CD4-positive, alpha-beta T cell (primary cell): ENCODE data around the gene IL17REL. TPM values are rescaled to one million over a fixed set of nuclear protein-coding genes. Genes with fewer than 3 reads are reported as not detected.
A peak's percentile ranks its signal among the peaks of the same experiment; 100 is the strongest.

Experiments
- ATAC-seq: fragments of 200-7000 bp; cut with Tn5 transposase; one replicate; pipeline ENCODE4 v1.10.0; 2022; ENCODE audit warnings: mild to moderate bottlenecking; ENCODE audit not compliant: poor library complexity
- CTCF ChIA-PET: fragments of 350-600 bp; sonication (Branson Sonifier 250); formaldehyde crosslinking; loops from one replicate; lab custom pipeline; 2021; ENCODE audit warnings: antibody characterized with exemption, inconsistent platforms; lab: Charles Lee
- POLR2A ChIA-PET: fragments of 350-600 bp; sonication (Branson Sonifier 250); formaldehyde crosslinking; loops from one replicate; lab custom pipeline; 2021; ENCODE audit warnings: antibody characterized with exemption, inconsistent platforms; lab: Charles Lee
- DNase-seq, 14 experiments: peaks; one replicate each; pipeline ENCODE4 v3.0.0-alpha.2; 2013 to 2020; ENCODE audit warnings: mixed read lengths in 2 of 14
- H3K27ac ChIP-seq, 2 donors: one replicate each; pipeline versions ENCODE4 v1.5.1 to v1.7.0; 2013; ENCODE audit warnings: low read length in 2 of 2, low read depth in 1 of 2, mild to moderate bottlenecking in 1 of 2
- H3K27me3 ChIP-seq, 2 experiments: 1 replicate in 1 of 2; 2 replicates in 1 of 2; pipeline versions ENCODE4 v1.6.1 to v1.7.0; 2013; ENCODE audit warnings: low read length in 2 of 2, control low read depth in 1 of 2, mild to moderate bottlenecking in 1 of 2, moderate library complexity in 1 of 2; ENCODE audit not compliant: insufficient read depth in 2 of 2, control insufficient read depth in 1 of 2
- H3K36me3 ChIP-seq: one replicate; pipeline ENCODE4 v1.6.1; 2013; ENCODE audit warnings: low read length, control low read depth; ENCODE audit not compliant: insufficient read depth
- H3K4me1 ChIP-seq: one replicate; pipeline ENCODE4 v1.6.1; 2013; ENCODE audit warnings: low read length, control low read depth; ENCODE audit not compliant: insufficient read depth
- H3K4me3 ChIP-seq: one replicate; pipeline ENCODE4 v1.5.1; 2013; ENCODE audit warnings: mild to moderate bottlenecking, low read length, moderate library complexity
- H3K9me3 ChIP-seq, 2 experiments: 1 replicate in 1 of 2; 2 replicates in 1 of 2; pipeline versions ENCODE4 v1.6.1 to v1.7.0; 2013; ENCODE audit warnings: low read length in 2 of 2, mild to moderate bottlenecking in 2 of 2, control low read depth in 1 of 2, moderate library complexity in 1 of 2; ENCODE audit not compliant: control insufficient read depth in 1 of 2, insufficient read depth in 1 of 2
- H3K27ac Mint-ChIP-seq: one replicate; pipeline ENCODE4 v1.8.0; 2020; ENCODE audit warnings: mixed read lengths
- H3K27me3 Mint-ChIP-seq: one replicate; pipeline ENCODE4 v1.8.0; 2021; ENCODE audit warnings: mixed read lengths
- H3K36me3 Mint-ChIP-seq: one replicate; pipeline ENCODE4 v1.8.0; 2021; ENCODE audit warnings: low read depth, mixed read lengths
- H3K4me1 Mint-ChIP-seq: one replicate; pipeline ENCODE4 v1.8.0; 2021; ENCODE audit warnings: low read depth, mixed read lengths
- H3K4me3 Mint-ChIP-seq: one replicate; pipeline ENCODE4 v1.8.0; 2020; ENCODE audit warnings: mild to moderate bottlenecking, mixed read lengths
- H3K9me3 Mint-ChIP-seq: one replicate; pipeline ENCODE4 v1.8.0; 2020; ENCODE audit warnings: mixed read lengths
- CTCF ChIP-seq: fragments of 200-600 bp; IDR thresholded peaks from one replicate; pipeline ENCODE4 v1.8.0; 2022; ENCODE audit warnings: antibody characterized with exemption, mild to moderate bottlenecking
- intact Hi-C, 2 experiments: fragments of 100-400 bp; cut with DNase I in 1 of 2; cut with micrococcal nuclease in 1 of 2; formaldehyde crosslinking; loops; one replicate each; pipeline versions ENCODE4 v1.15.1 to v1.9.0; 2023 to 2025; cut with DNase I, micrococcal nuclease
- total RNA-seq, 174 experiments: library from RNA in 2 of 174; stranded (reverse) in 2 of 174; gene quantifications; one replicate each; pipeline ENCODE4 v1.2.3 and lab custom pipeline; 2021 to 2026

Gene IL17REL
- total RNA-seq, 2 experiments from 2014 or later = not detected

- ChIA-PET CTCF (interaction anchor here (0.8 kb wide), 1 partner anchor 24 kb away, joined by 4 read pairs; no protein-coding TSS in a partner anchor), POLR2A (interaction anchor here (1.1 to 5.9 kb wide), 5 partner anchors 8 to 28 kb away, joined by 4 to 92 read pairs (median 13); no protein-coding TSS in a partner anchor)
- H3K27ac ChIP-seq = peak overlapping the region; percentile 62 to 72
- ATAC-seq (no peak), DNase-seq (peak in 1 of 14 experiments; percentile 12)
- H3K36me3 ChIP-seq = peaks cover 23% of the 10 kb centered on the region
- no peaks in the 10 kb centered on the region for H3K9me3 ChIP-seq
- Mint-ChIP-seq H3K36me3 (peaks cover 29% of the 10 kb centered on the region), H3K4me3 (peak overlapping the region; percentile 87), H3K9me3 (no peaks in the 10 kb centered on the region), H3K4me1 (peaks cover 8% of the 10 kb centered on the region), H3K27me3 (no peaks in the 10 kb centered on the region), H3K27ac (peak overlapping the region; percentile 85)
- peak overlapping the region; percentile 58 for H3K4me3 ChIP-seq
- intact Hi-C loops = loop anchor here in 1 of 2 experiments (2.0 kb wide), 1 partner anchor 34 kb away; no protein-coding TSS in a partner anchor
- TF ChIP-seq CTCF = no peak
- H3K4me1 ChIP-seq = peaks cover 33% of the 10 kb centered on the region
- no peaks in the 10 kb centered on the region for H3K27me3 ChIP-seq
Observed at GRCh38 chr22:49958931-49959781, 53.4 kb downstream of the IL17REL start.

GRCh38 chr22:49958366-49958921 is 54.1 kb downstream of the IL17REL start:
- H3K36me3 Mint-ChIP-seq = peaks cover 22% of the 10 kb centered on the region
- ATAC-seq (no peak), DNase-seq (peak in 1 of 14 experiments; percentile 4)
- no peaks in the 10 kb centered on the region for H3K9me3 Mint-ChIP-seq
- no peak for TF ChIP-seq CTCF
- intact Hi-C loops = loop anchor here in 1 of 2 experiments (2.0 kb wide), 1 partner anchor 34 kb away; no protein-coding TSS in a partner anchor
- no peak overlapping the region for H3K27ac ChIP-seq
- H3K27ac Mint-ChIP-seq = peak overlapping the region; percentile 85
- H3K4me1 Mint-ChIP-seq = peaks cover 1% of the 10 kb centered on the region
- ChIA-PET POLR2A (interaction anchor here (2.3 to 5.9 kb wide), 2 partner anchors 18 to 22 kb away, joined by 13 to 92 read pairs; no protein-coding TSS in a partner anchor), CTCF (no interaction called here)
- H3K4me1 ChIP-seq = peaks cover 26% of the 10 kb centered on the region
- H3K36me3 ChIP-seq = peaks cover 16% of the 10 kb centered on the region
- H3K4me3 ChIP-seq = no peak overlapping the region
- no peaks in the 10 kb centered on the region for H3K27me3 Mint-ChIP-seq
- no peaks in the 10 kb centered on the region for H3K27me3 ChIP-seq
- H3K9me3 ChIP-seq = no peaks in the 10 kb centered on the region
- peak overlapping the region; percentile 87 for H3K4me3 Mint-ChIP-seq

GRCh38 chr22:49957826-49958365 is 54.7 kb downstream of the IL17REL start:
- peak in 1 of 14 experiments; percentile 1 for DNase-seq
- Histone ChIP-seq H3K27ac (no peak overlapping the region), H3K9me3 (no peaks in the 10 kb centered on the region), H3K36me3 (peaks cover 10% of the 10 kb centered on the region), H3K27me3 (no peaks in the 10 kb centered on the region), H3K4me3 (no peak overlapping the region), H3K4me1 (peaks cover 20% of the 10 kb centered on the region)
- no peaks in the 10 kb centered on the region for H3K27me3 Mint-ChIP-seq
- peaks cover 17% of the 10 kb centered on the region for H3K36me3 Mint-ChIP-seq
- ChIA-PET POLR2A (no interaction called here), CTCF (no interaction called here)
- no peak for ATAC-seq
- H3K9me3 Mint-ChIP-seq = no peaks in the 10 kb centered on the region
- intact Hi-C loops = loop anchor here in 1 of 2 experiments (2.0 kb wide), 1 partner anchor 35 kb away; no protein-coding TSS in a partner anchor
- peak overlapping the region; percentile 60 for H3K4me3 Mint-ChIP-seq
- no peak for TF ChIP-seq CTCF
- H3K4me1 Mint-ChIP-seq = no peaks in the 10 kb centered on the region
- H3K27ac Mint-ChIP-seq = peak overlapping the region; percentile 85
